Neuron (in vitro differentiated cells): ENCODE data around the gene VSTM1.
A peak's percentile ranks its signal among the peaks of the same experiment; 100 is the strongest.
"Not testable (repeated sequence)": the region's sequence is repeated elsewhere in the genome, so short reads cannot be mapped to it uniquely, and the experiment has no call there.

Experiments
- H2AFZ ChIP-seq: one replicate; pipeline ENCODE4 v1.6.1; 2013; ENCODE audit warnings: low read depth, mild to moderate bottlenecking, inconsistent platforms, low read length, moderate library complexity
- H3K27me3 ChIP-seq: one replicate; pipeline ENCODE4 v1.6.1; 2013; ENCODE audit warnings: low read length; ENCODE audit not compliant: insufficient read depth
- H3K36me3 ChIP-seq: one replicate; pipeline ENCODE4 v1.6.1; 2013; ENCODE audit warnings: low read length; ENCODE audit not compliant: insufficient read depth
- H3K4me1 ChIP-seq: one replicate; pipeline ENCODE4 v1.6.1; 2013; ENCODE audit warnings: low read length; ENCODE audit not compliant: insufficient read depth
- H3K4me3 ChIP-seq: 2 replicates; pipeline ENCODE4 v1.5.1; 2013; ENCODE audit warnings: mild to moderate bottlenecking, low read length, moderate library complexity
- H3K9me3 ChIP-seq: one replicate; pipeline ENCODE4 v1.6.1; 2013; ENCODE audit warnings: low read length

VSTM1 gene

GRCh38 chr19:54063350-54064116, at the start of gene VSTM1:
VSTM1 (minus strand) TSS chr19:54063897; CDS start chr19:54063777, 120 bp downstream.
- no peaks in the 10 kb centered on the region for H3K27me3 ChIP-seq
- no peak within 1 kb of the TSS for H3K4me3 ChIP-seq
- no peaks in the 10 kb centered on the region for H3K36me3 ChIP-seq
- H2AFZ ChIP-seq, result no peak within 1 kb of the TSS
- H3K4me1 ChIP-seq, result peaks cover under 1% of the 10 kb centered on the region
- H3K9me3 ChIP-seq, result no peaks in the 10 kb centered on the region

GRCh38 chr19:54109651-54110050, 46.0 kb upstream of the VSTM1 start:
- Histone ChIP-seq H3K36me3 (peaks cover 50% of the 10 kb centered on the region), H2AFZ (no peak overlapping the region), H3K27me3 (no peaks in the 10 kb centered on the region), H3K4me1 (peaks cover 6% of the 10 kb centered on the region), H3K9me3 (no peaks in the 10 kb centered on the region), H3K4me3 (no peak overlapping the region)

GRCh38 chr19:54108496-54108895, 44.8 kb upstream of the VSTM1 start:
- Histone ChIP-seq H3K4me1 (peaks cover under 1% of the 10 kb centered on the region), H3K9me3 (no peaks in the 10 kb centered on the region), H3K4me3 (no peak overlapping the region), H3K36me3 (peaks cover 52% of the 10 kb centered on the region), H3K27me3 (no peaks in the 10 kb centered on the region), H2AFZ (no peak overlapping the region)

- Histone ChIP-seq H3K4me1 (peaks cover 4% of the 10 kb centered on the region), H3K27me3 (no peaks in the 10 kb centered on the region), H2AFZ (no peak overlapping the region), H3K4me3 (no peak overlapping the region), H3K36me3 (peaks cover 52% of the 10 kb centered on the region), H3K9me3 (no peaks in the 10 kb centered on the region)
Observed at GRCh38 chr19:54107876-54108490, 44.3 kb upstream of the VSTM1 start.

GRCh38 chr19:54106716-54107115, 43.0 kb upstream of the VSTM1 start:
- Histone ChIP-seq H3K27me3 (no peaks in the 10 kb centered on the region), H3K9me3 (no peaks in the 10 kb centered on the region), H3K36me3 (peaks cover 52% of the 10 kb centered on the region), H2AFZ (no peak overlapping the region), H3K4me1 (peaks cover 4% of the 10 kb centered on the region), H3K4me3 (no peak overlapping the region)

GRCh38 chr19:54105796-54106195, 42.1 kb upstream of the VSTM1 start:
- peaks cover 4% of the 10 kb centered on the region for H3K4me1 ChIP-seq
- H3K27me3 ChIP-seq, result peaks cover under 1% of the 10 kb centered on the region
- no peak overlapping the region for H3K4me3 ChIP-seq
- H2AFZ ChIP-seq, result no peak overlapping the region
- H3K9me3 ChIP-seq, result no peaks in the 10 kb centered on the region
- H3K36me3 ChIP-seq, result peaks cover 49% of the 10 kb centered on the region

- peaks cover 4% of the 10 kb centered on the region for H3K27me3 ChIP-seq
- no peaks in the 10 kb centered on the region for H3K9me3 ChIP-seq
- peaks cover 44% of the 10 kb centered on the region for H3K36me3 ChIP-seq
- no peak overlapping the region for H2AFZ ChIP-seq
- no peak overlapping the region for H3K4me3 ChIP-seq
- H3K4me1 ChIP-seq, result peaks cover 4% of the 10 kb centered on the region
Observed at GRCh38 chr19:54104998-54105715, 41.5 kb upstream of the VSTM1 start.

- H3K36me3 ChIP-seq, result peaks cover 20% of the 10 kb centered on the region
- no peaks in the 10 kb centered on the region for H3K9me3 ChIP-seq
- H3K4me3 ChIP-seq, result peak within 1 kb of the TSS; percentile 84
- H3K4me1 ChIP-seq, result peaks cover 4% of the 10 kb centered on the region
- H3K27me3 ChIP-seq, result peaks cover 4% of the 10 kb centered on the region
- H2AFZ ChIP-seq, result no peak within 1 kb of the TSS
Observed at GRCh38 chr19:54102421-54103169, 38.9 kb upstream of the VSTM1 start, which contains the start of gene NDUFA3. NDUFA3 (plus strand) TSS chr19:54102855; CDS start chr19:54102879, 24 bp downstream.

- H3K27me3 ChIP-seq, result peaks cover 20% of the 10 kb centered on the region
- no peaks in the 10 kb centered on the region for H3K9me3 ChIP-seq
- peaks cover 7% of the 10 kb centered on the region for H3K4me1 ChIP-seq
- peaks cover 3% of the 10 kb centered on the region for H3K36me3 ChIP-seq
- no peak within 1 kb of the TSS for H2AFZ ChIP-seq
- H3K4me3 ChIP-seq, result no peak within 1 kb of the TSS
Observed at GRCh38 chr19:54100561-54100960, 36.9 kb upstream of the VSTM1 start, which contains the start of gene OSCAR. OSCAR (minus strand) TSS chr19:54100803; CDS start chr19:54100792, 11 bp downstream.

GRCh38 chr19:54099903-54100255, 36.2 kb upstream of the VSTM1 start:
- not testable (repeated sequence) for H3K9me3 ChIP-seq, H3K4me3 ChIP-seq, H2AFZ ChIP-seq, H3K4me1 ChIP-seq, H3K36me3 ChIP-seq
- H3K27me3 ChIP-seq, result peaks cover 22% of the 10 kb centered on the region

- peaks cover under 1% of the 10 kb centered on the region for H3K36me3 ChIP-seq
- H3K27me3 ChIP-seq, result peaks cover 22% of the 10 kb centered on the region
- peaks cover 1% of the 10 kb centered on the region for H3K9me3 ChIP-seq
- no peak overlapping the region for H2AFZ ChIP-seq
- no peak overlapping the region for H3K4me3 ChIP-seq
- peaks cover 7% of the 10 kb centered on the region for H3K4me1 ChIP-seq
Observed at GRCh38 chr19:54099190-54099902, 35.6 kb upstream of the VSTM1 start.

GRCh38 chr19:54096617-54097106, 33.0 kb upstream of the VSTM1 start:
- Histone ChIP-seq H3K4me3 (no peak overlapping the region), H3K9me3 (peaks cover 3% of the 10 kb centered on the region), H3K4me1 (peaks cover 3% of the 10 kb centered on the region), H3K36me3 (no peaks in the 10 kb centered on the region), H3K27me3 (peaks cover 22% of the 10 kb centered on the region), H2AFZ (no peak overlapping the region)
